K562 (cell line): ENCODE data around the gene LBR. TPM values are rescaled to one million over a fixed set of nuclear protein-coding genes. Genes with fewer than 3 reads are reported as not detected.

ENCODE experiments used
- ATAC-seq: fragments of 200-7000 bp; cut with Tn5 transposase; 3 replicates; pipeline ENCODE4 v1.9.1; 2020; ENCODE audit warnings: moderate library complexity
- BruUV-seq: library from RNA; stranded (reverse); fragments of 400-500 nt; replicated peaks from 2 replicates; lab custom pipeline; 2021; lab: Mats Ljungman, UMichigan
- CTCF ChIA-PET: fragments of 300-600 bp; formaldehyde crosslinking; extraction: SDS; loops from one replicate; lab custom pipeline; 2021; ENCODE audit warnings: low intra/inter-chr PET ratio; lab: Yijun Ruan, JAX
- POLR2A ChIA-PET: fragments of 300-600, 350-650 bp; sonication (Branson Sonifier 250); formaldehyde crosslinking; extraction: SDS; loops from one replicate; lab custom pipeline; 2021; ENCODE audit warnings: antibody characterized with exemption, inconsistent platforms; lab: Yijun Ruan, JAX
- DNase-seq, 4 experiments: peaks; one replicate each; pipeline versions ENCODE4 v3.0.0 to v3.0.0-alpha.2; 2011 to 2018; ENCODE audit warnings: low spot score in 3 of 4, mixed read lengths in 3 of 4; ENCODE audit errors: extremely low read depth in 1 of 4
- FAIRE-seq: peaks from 2 replicates; lab custom pipeline; 2011; peaks lifted over from hg19 to GRCh38; lab: Jason Lieb, UNC
- H2AFZ ChIP-seq: 2 replicates; pipeline ENCODE4 v1.6.0; 2011; ENCODE audit warnings: low read depth, low read length, control low read depth, inconsistent platforms
- H3K27ac ChIP-seq: fragments of 200-600 bp; 3 replicates; pipeline ENCODE4 v1.8.0; 2011; ENCODE audit warnings: low read depth, mild to moderate bottlenecking, control low read depth, inconsistent platforms, low read length, moderate library complexity, mixed read lengths; ENCODE audit errors: extremely low read depth
- H3K27me3 ChIP-seq, 2 experiments: fragments of 300-600 bp in 1 of 2; 2 replicates in 1 of 2; 3 replicates in 1 of 2; pipeline versions ENCODE4 v1.6.0 to v1.8.0; 2011; ENCODE audit warnings: inconsistent platforms in 2 of 2, low read length in 2 of 2, mild to moderate bottlenecking in 1 of 2, mixed read lengths in 1 of 2, moderate library complexity in 1 of 2; ENCODE audit not compliant: control insufficient read depth in 2 of 2, insufficient read depth in 2 of 2
- H3K36me3 ChIP-seq: fragments of 300-600 bp; 3 replicates; pipeline ENCODE4 v1.8.0; 2011; ENCODE audit warnings: mild to moderate bottlenecking, low read length, inconsistent platforms; ENCODE audit not compliant: control insufficient read depth, insufficient read depth
- H3K4me1 ChIP-seq, 2 experiments: fragments of 200-600 bp in 1 of 2; replicated peaks in 1 of 2; 2 replicates in 1 of 2; 3 replicates in 1 of 2; pipeline versions ENCODE4 v1.5.1 to v1.8.0; 2011; ENCODE audit warnings: inconsistent platforms in 2 of 2, low read length in 2 of 2, mild to moderate bottlenecking in 1 of 2, mixed read lengths in 1 of 2, moderate library complexity in 1 of 2; ENCODE audit not compliant: control insufficient read depth in 2 of 2, insufficient read depth in 2 of 2
- H3K4me2 ChIP-seq: 2 replicates; pipeline ENCODE4 v1.6.1; 2011; ENCODE audit warnings: low read length, control low read depth, inconsistent platforms, mixed read lengths; ENCODE audit not compliant: insufficient read depth
- H3K4me3 ChIP-seq: fragments of 200-600 bp; sonication (generic), shearing (Covaris generic); 2 replicates; pipeline ENCODE4 v1.5.1; 2016; ENCODE audit warnings: control low read depth, inconsistent platforms
- H3K79me2 ChIP-seq: fragments of 200-600 bp; 3 replicates; pipeline ENCODE4 v1.8.0; 2011; ENCODE audit warnings: low read length, inconsistent platforms; ENCODE audit not compliant: control insufficient read depth, insufficient read depth
- H3K9ac ChIP-seq, 2 experiments: 2 replicates each; pipeline versions ENCODE4 v1.6.0 to v1.6.1; 2011; ENCODE audit warnings: low read depth in 2 of 2, low read length in 2 of 2, control low read depth in 1 of 2, inconsistent platforms in 1 of 2, mild to moderate bottlenecking in 1 of 2, mixed read lengths in 1 of 2; ENCODE audit not compliant: insufficient read depth in 1 of 2
- H3K9me1 ChIP-seq: one replicate; pipeline ENCODE4 v1.6.0; 2011; ENCODE audit warnings: inconsistent platforms, mild to moderate bottlenecking, low read length, moderate library complexity; ENCODE audit not compliant: control insufficient read depth, insufficient read depth
- H3K9me3 ChIP-seq: replicated peaks from 2 replicates; pipeline ENCODE4 v1.5.1; 2011; ENCODE audit warnings: low read depth, low read length, inconsistent platforms; ENCODE audit not compliant: control insufficient read depth, insufficient read depth
- H4K20me1 ChIP-seq: replicated peaks from 2 replicates; pipeline ENCODE4 v1.6.1; 2011; ENCODE audit warnings: low read length, inconsistent platforms, mixed read lengths; ENCODE audit not compliant: control insufficient read depth, insufficient read depth
- CEBPB ChIP-seq: fragments of 450-650 bp; IDR thresholded peaks from 2 replicates; pipeline ENCODE4 v1.6.1; 2016; ENCODE audit warnings: missing genetic modification characterization, missing compliant biosample characterization
- CEBPG ChIP-seq, 3 experiments: fragments of 200-800 bp in 1 of 3; sonication (Bioruptor generic) in 1 of 3; sonication (generic) in 1 of 3; formaldehyde crosslinking in 1 of 3; IDR thresholded peaks in 2 of 3; conservative IDR thresholded peaks in 1 of 3; 2 replicates each; pipeline versions ENCODE4 v1.6.1 to v1.8.0; 2016 to 2022; ENCODE audit warnings: missing compliant biosample characterization in 2 of 3, missing genetic modification characterization in 2 of 3, mild to moderate bottlenecking in 1 of 3, missing genetic modification reagents in 1 of 3
- HDAC8 ChIP-seq: fragments of 450-650 bp; IDR thresholded peaks from 2 replicates; pipeline ENCODE4 v1.6.1; 2016; ENCODE audit warnings: mild to moderate bottlenecking, missing genetic modification characterization, moderate library complexity, missing compliant biosample characterization
- SMARCA4 ChIP-seq: fragments of 450-650 bp; IDR thresholded peaks from 2 replicates; pipeline ENCODE4 v1.6.1; 2016
- ZC3H11A ChIP-seq: IDR thresholded peaks from 2 replicates; pipeline ENCODE4 v1.6.1; 2012; ENCODE audit warnings: low read depth, low read length, improper control_type of control experiment
- ZNF124 ChIP-seq: sonication (generic); formaldehyde crosslinking; IDR thresholded peaks from 2 replicates; pipeline ENCODE4 v1.8.1; 2022; ENCODE audit warnings: missing genetic modification reagents
- WGBS: fragments of 100-300 bp; shearing (Covaris generic); methylation state at CpG from one replicate; pipeline ENCODE4 v1.1.6; 2016; ENCODE audit warnings: low coverage, mixed read lengths; ENCODE audit not compliant: insufficient coverage; ENCODE audit errors: missing lambda C conversion rate; 5-methylcytosine and 5-hydroxymethylcytosine counted together
- in situ Hi-C: fragments of 300-500 bp; cut with MboI; formaldehyde crosslinking; loops from 4 replicates; pipeline ENCODE4 v1.15.0; 2018; ENCODE audit warnings: inconsistent platforms, mixed read lengths
- intact Hi-C: fragments of 100-400 bp; cut with micrococcal nuclease; formaldehyde crosslinking; loops from 2 replicates; pipeline ENCODE4 v1.14.2; 2022
- polyA plus RNA-seq, 8 experiments: library from polyadenylated mRNA; depleted of rRNA in 4 of 8; stranded (reverse) in 5 of 8; unstranded in 3 of 8; fragments of >200 nt; fragmentation: Nextera tagmentation in 2 of 8; fragmentation: Illumina TruSeq in 1 of 8; extraction: Ambion mirVana in 2 of 8; extraction: Trizol in 1 of 8; gene quantifications; 2 replicates each; pipeline versions ENCODE4 v1.2.1 to v1.2.3, GENCODE V29; 2011 to 2014; ENCODE audit warnings: inconsistent platforms in 1 of 8, missing spikeins in 1 of 8
- total RNA-seq, 7 experiments: library from RNA; depleted of rRNA in 6 of 7; stranded (reverse); fragments of >200 nt in 6 of 7; fragmentation: Illumina TruSeq in 2 of 7; extraction: Trizol in 2 of 7; gene quantifications; 2 replicates each; pipeline versions ENCODE4 v1.2.1 to v1.2.3, GENCODE V29; 2011 to 2021; ENCODE audit warnings: low replicate concordance in 1 of 7

Gene LBR
- total and polyA plus RNA-seq, 9 of the 15 experiments (the other 6 are each of a cell fraction or from before 2014, with no cell fraction given) = 102 to 229 (median 197) TPM

- BruUV-seq = no TSS peak
- Histone ChIP-seq H3K9me1 (no peaks in the 10 kb centered on the region), H3K4me3 (no peak overlapping the region), H4K20me1 (no peaks in the 10 kb centered on the region), H3K27ac (no peak overlapping the region), H3K9ac (no peak overlapping the region), H3K27me3 (peaks cover 4 to 5% of the 10 kb centered on the region in 2 experiments; a peak in 4 of 5 replicates), H3K9me3 (no peaks in the 10 kb centered on the region), H3K4me1 (no peaks in the 10 kb centered on the region; a peak in 1 of 5 replicates), H2AFZ (no peak overlapping the region), H3K36me3 (no peaks in the 10 kb centered on the region), H3K4me2 (no peak overlapping the region), H3K79me2 (no peaks in the 10 kb centered on the region)
- peak; percentile 44 for FAIRE-seq
- ChIA-PET POLR2A (interaction anchor here (0.5 kb wide), 1 partner anchor 141 kb away, joined by 3 read pairs; no protein-coding TSS in a partner anchor), CTCF (no interaction called here)
- ATAC-seq = no peak
- in situ Hi-C loops = no loop called here
- intact Hi-C loops = no loop called here
- TF ChIP-seq HDAC8 (no peak), ZC3H11A (no peak), SMARCA4 (no peak), CEBPG (CRISPR knock-in tag; IDR thresholded peaks at IDR 0.05) (no peak), CEBPG (tag; conservative IDR thresholded peaks at IDR 0.05 in 1 of 2, IDR thresholded peaks at IDR 0.05 in 1 of 2) (peak; percentile 30 to 68; a peak in 2 of 4 replicates), CEBPB (tag) (peak; percentile 46; the same call in 1 of the 2 replicates), ZNF124 (CRISPR knock-in tag) (no peak)
- no peak for DNase-seq
- WGBS = 0% methylated on average over 1 of the region's 1 CpG
Observed at GRCh38 chr1:225380691-225381090, 47.1 kb downstream of the LBR start.
